Spinal cord (tissue), 10 donors: Measurements from ENCODE around the gene ZEB2. TPM values are rescaled to one million over a fixed set of nuclear protein-coding genes. Genes with fewer than 3 reads are reported as not detected.
"Not testable (repeated sequence)": the region's sequence is repeated elsewhere in the genome, so short reads cannot be mapped to it uniquely, and the experiment has no call there.

Experiments
- DNase-seq, 6 donors: peaks; one replicate each; pipeline versions ENCODE4 v3.0.0 to v3.0.0-alpha.2; 2013 to 2015; ENCODE audit warnings: low spot score in 6 of 6, low read depth in 4 of 6
- H3K27ac ChIP-seq: one replicate; pipeline ENCODE4 v1.5.1; 2013; ENCODE audit warnings: low read depth, low read length, control low read depth
- H3K27me3 ChIP-seq: one replicate; pipeline ENCODE4 v1.6.1; 2013; ENCODE audit warnings: low read length; ENCODE audit not compliant: control insufficient read depth, insufficient read depth
- H3K36me3 ChIP-seq: one replicate; pipeline ENCODE4 v1.6.1; 2013; ENCODE audit warnings: low read length; ENCODE audit not compliant: control insufficient read depth, insufficient read depth
- H3K4me1 ChIP-seq: one replicate; pipeline ENCODE4 v1.6.1; 2013; ENCODE audit warnings: low read length; ENCODE audit not compliant: control insufficient read depth, insufficient read depth
- H3K4me3 ChIP-seq: one replicate; pipeline ENCODE4 v1.5.1; 2013; ENCODE audit warnings: low read depth, low read length, control low read depth
- H3K9me3 ChIP-seq: one replicate; pipeline ENCODE4 v1.6.1; 2013; ENCODE audit warnings: low read length; ENCODE audit not compliant: control insufficient read depth, insufficient read depth
- WGBS: methylation state at CpG from one replicate; pipeline ENCODE4 v1.1.5; 2013; ENCODE audit warnings: missing lambda C conversion rate; ENCODE audit not compliant: insufficient coverage; 5-methylcytosine and 5-hydroxymethylcytosine counted together
- polyA plus RNA-seq, 2 donors: library from polyadenylated mRNA; unstranded; fragments of 120-200 nt; gene quantifications; one replicate each; pipeline ENCODE4 v1.2.1, GENCODE V29; 2013; ENCODE audit not compliant: insufficient read length in 2 of 2
- total RNA-seq, 2 donors: library from RNA; depleted of rRNA in 1 of 2; stranded (reverse); fragments of 120-200 nt in 1 of 2; fragments of >200 nt in 1 of 2; gene quantifications; one replicate each; pipeline versions ENCODE4 v1.2.3 to v1.2.4, GENCODE V29; 2013 to 2014
- donor health status: healthy.

ZEB2 gene
- total and polyA plus RNA-seq, 4 donors: 138 to 208 (median 164) TPM

DNA sequence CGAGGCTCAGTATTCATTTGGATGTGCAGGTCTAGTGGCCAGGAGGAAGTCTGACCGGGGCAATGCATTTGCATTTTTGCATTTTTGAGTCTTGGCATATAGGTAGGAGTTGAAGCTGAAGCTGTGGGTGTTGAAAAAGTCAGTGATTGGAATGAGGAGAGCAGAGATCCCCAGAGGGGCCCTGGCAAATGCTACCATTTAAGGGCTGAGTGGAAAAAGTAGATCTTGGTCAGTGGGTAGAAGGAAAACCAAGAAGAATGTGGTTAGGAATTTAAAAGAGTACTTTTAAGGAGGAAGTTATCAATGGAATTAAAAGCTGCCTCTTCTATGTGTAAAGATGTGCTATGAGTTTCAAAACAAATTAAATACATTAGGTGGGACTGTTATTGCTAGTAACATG lies 143.0 kb downstream of the ZEB2 start:
- H3K27me3 ChIP-seq: no peaks in the 10 kb centered on the region
- no peak for DNase-seq
- no peaks in the 10 kb centered on the region for H3K36me3 ChIP-seq
- 100% methylated on average over 2 of the region's 2 CpGs for WGBS
- no peak overlapping the region for H3K4me3 ChIP-seq
- H3K9me3 ChIP-seq: no peaks in the 10 kb centered on the region
- H3K27ac ChIP-seq: no peak overlapping the region
- peaks cover 10% of the 10 kb centered on the region for H3K4me1 ChIP-seq

DNA sequence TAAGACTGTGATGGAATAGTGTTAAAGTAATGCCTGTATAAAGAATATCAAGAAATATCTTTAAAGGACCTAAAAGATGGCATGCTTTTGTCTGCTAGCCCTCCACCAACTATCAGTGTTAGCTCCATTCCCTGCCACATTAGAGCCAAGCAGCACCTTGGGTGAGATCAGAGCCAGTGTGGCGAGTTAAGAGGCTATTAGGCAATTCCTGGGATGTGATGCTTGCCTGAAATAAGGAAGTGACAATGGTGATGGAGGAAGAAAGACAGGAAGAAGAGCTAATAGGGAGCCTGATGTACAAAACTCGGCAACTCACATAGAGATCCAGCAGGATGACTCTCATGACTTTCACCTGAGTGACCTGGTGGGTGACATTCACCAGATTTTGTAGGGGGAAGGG lies 143.5 kb downstream of the ZEB2 start:
- H3K4me1 ChIP-seq: peaks cover 10% of the 10 kb centered on the region
- no peak for DNase-seq
- WGBS: 100% methylated on average over 2 of the region's 2 CpGs
- H3K27ac ChIP-seq: no peak overlapping the region
- H3K9me3 ChIP-seq: no peaks in the 10 kb centered on the region
- no peaks in the 10 kb centered on the region for H3K27me3 ChIP-seq
- no peaks in the 10 kb centered on the region for H3K36me3 ChIP-seq
- no peak overlapping the region for H3K4me3 ChIP-seq

DNA sequence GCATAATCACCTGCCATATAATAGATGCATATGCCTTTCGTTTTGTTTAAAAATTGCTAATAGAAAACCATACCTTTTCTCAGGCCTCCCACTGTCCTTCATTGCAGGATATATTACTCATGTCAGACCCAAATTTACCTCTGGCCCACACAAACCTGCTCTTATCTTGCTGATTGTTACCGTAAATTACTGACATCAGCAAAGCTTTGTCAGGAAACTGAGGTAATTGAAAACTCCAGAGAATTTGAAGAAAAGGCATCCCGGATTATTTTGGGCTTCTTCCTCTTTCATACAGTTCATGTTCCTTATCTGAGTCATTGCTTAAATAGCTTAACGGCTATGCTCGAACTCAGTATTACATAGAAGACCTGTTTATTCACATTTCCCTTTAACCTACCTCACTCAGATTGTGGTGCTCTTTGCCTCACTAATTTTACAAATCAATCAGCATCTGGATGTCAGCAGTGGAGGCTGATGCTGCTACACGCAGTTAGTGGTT lies 145.7 kb downstream of the ZEB2 start:
- 69% methylated on average over 2 of the region's 6 CpGs for WGBS
- no peak for DNase-seq
- no peaks in the 10 kb centered on the region for H3K36me3 ChIP-seq

DNA sequence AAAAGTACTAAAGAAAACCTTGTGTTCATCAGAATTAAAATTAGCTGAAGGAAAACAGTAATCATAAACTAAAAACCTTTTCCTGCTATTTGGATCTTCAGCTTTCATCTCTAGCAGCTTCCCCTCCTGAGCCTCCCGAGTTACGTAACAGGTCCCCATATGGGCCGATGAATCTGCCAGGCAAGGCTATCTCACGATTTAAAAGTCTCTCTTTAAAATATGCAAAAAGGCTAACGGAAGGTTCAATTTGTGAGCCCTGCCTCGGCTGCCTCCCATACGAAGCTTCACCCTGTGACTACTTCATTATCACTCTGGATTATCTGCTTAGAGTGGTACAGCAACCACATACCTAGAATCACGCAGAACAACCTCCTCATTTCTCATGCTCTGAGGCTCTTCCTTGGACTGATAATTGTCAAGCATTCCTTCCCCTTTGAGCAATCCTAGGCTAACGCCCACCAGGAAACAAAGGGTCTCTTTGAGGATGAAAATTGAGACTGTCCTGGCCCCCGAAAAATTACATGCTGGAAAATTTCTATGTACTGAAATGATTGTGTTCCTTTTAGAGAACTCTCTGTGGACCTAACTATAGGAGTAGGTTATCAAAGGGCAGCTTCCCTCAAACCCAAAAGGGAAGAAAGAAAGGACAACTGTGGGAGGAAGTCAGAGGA lies 147.4 kb downstream of the ZEB2 start:
- 77% methylated on average over 7 of the region's 10 CpGs for WGBS
- H3K9me3 ChIP-seq: no peaks in the 10 kb centered on the region
- no peaks in the 10 kb centered on the region for H3K4me1 ChIP-seq
- H3K36me3 ChIP-seq: no peaks in the 10 kb centered on the region
- H3K27me3 ChIP-seq: no peaks in the 10 kb centered on the region
- no peak overlapping the region for H3K4me3 ChIP-seq
- DNase-seq: no peak
- no peak overlapping the region for H3K27ac ChIP-seq

More for the DNA sequence above, 145.7 kb downstream of the ZEB2 start:
- Histone ChIP-seq H3K27ac (no peak overlapping the region), H3K4me3 (no peak overlapping the region), H3K27me3 (no peaks in the 10 kb centered on the region), H3K9me3 (no peaks in the 10 kb centered on the region), H3K4me1 (no peaks in the 10 kb centered on the region)

DNA sequence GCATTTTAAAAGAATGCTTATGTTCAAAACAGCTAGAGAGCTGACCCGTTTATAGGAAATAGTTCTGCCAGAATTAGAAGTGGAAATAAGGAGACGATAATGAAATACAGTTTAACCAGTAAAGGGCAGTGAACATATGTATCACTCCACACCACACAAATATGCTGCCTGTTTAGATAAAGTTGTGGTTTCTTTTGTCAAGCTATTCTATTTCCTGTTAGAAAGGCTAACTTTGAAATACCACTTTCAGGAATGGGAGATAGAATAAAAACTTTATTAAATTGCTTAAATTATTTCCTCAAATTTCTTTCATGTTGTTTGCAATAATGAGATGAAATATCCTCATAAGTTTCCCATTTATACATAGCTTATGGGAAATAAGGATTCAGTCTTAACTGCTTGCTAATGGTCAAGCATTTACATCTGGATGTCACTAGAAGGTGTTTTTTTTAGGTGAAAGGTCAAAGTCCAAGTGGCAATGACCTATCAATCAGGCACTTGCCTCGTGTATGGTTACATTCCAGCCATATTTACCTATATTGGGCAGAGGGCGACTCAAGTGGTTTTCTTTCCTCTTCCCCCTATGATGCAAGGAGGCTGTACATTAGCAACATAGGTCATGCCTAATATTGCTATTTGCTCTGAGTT lies 148.9 kb downstream of the ZEB2 start:
- H3K36me3 ChIP-seq: no peaks in the 10 kb centered on the region
- no peak overlapping the region for H3K4me3 ChIP-seq
- no peaks in the 10 kb centered on the region for H3K27me3 ChIP-seq
- peaks cover 3% of the 10 kb centered on the region for H3K4me1 ChIP-seq
- 40% methylated on average over 1 of the region's 4 CpGs for WGBS
- H3K9me3 ChIP-seq: no peaks in the 10 kb centered on the region
- DNase-seq: no peak
- H3K27ac ChIP-seq: no peak overlapping the region

DNA sequence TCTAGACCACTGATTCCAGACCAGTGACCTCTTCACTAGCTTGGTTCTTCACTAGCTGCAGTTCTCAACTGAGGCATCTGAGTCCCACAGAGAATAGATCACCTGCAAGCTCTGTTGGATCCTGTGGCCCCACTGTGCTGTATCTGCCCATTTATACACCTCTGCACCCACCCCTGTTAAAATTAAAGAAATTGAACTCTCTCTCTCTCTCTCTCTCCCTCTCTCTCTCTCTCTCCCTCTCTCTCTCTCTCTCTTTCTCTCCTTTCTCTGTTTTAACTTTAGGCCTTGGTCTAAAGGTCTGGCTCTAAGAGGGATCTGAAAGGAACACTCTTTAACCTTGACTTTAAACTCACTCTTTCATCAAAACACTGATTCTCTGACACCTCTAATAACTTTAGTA lies 150.5 kb downstream of the ZEB2 start:
- Histone ChIP-seq H3K36me3 (no peaks in the 10 kb centered on the region), H3K4me3 (no peak overlapping the region)

DNA sequence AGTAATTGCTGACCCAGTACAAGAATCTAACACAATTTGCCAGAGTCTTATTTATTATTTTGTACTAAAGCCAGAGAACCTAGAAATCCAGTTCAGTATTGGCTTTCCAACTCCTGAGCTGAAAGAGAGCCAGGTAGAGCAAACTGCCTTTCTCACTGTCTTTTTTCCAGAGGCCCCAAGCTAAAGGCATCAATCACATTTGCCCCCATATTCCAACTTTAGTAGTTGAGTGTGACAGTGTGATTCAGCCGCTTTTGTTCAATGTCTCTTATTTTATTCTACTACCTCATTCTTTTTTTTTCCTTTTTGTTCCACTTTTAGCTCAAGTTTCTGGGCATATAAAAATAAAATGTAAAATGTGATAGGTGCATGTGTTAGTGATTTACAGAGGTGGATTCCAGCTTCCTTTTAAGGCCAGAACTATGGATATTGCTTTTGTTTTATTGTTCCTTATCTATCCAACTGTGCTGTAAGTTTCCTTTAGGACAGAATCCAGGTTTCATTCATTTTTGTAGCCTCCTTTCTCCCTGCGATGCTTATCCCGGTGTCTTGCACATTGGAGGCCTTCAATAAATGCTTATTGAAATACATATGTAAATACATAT lies 153.0 kb downstream of the ZEB2 start:
- DNase-seq: peak in 1 of 6 donors; percentile 42
- H3K27me3 ChIP-seq: no peaks in the 10 kb centered on the region
- no peaks in the 10 kb centered on the region for H3K9me3 ChIP-seq
- no peaks in the 10 kb centered on the region for H3K36me3 ChIP-seq
- peaks cover 3% of the 10 kb centered on the region for H3K4me1 ChIP-seq
- no peak overlapping the region for H3K27ac ChIP-seq
- H3K4me3 ChIP-seq: no peak overlapping the region
- WGBS: no CpG with 5 or more reads among the region's 3 CpGs

More for the DNA sequence above, 150.5 kb downstream of the ZEB2 start:
- Histone ChIP-seq H3K27ac (no peak overlapping the region), H3K4me1 (peaks cover 3% of the 10 kb centered on the region), H3K27me3 (no peaks in the 10 kb centered on the region), H3K9me3 (no peaks in the 10 kb centered on the region)
- DNase-seq: no peak

DNA sequence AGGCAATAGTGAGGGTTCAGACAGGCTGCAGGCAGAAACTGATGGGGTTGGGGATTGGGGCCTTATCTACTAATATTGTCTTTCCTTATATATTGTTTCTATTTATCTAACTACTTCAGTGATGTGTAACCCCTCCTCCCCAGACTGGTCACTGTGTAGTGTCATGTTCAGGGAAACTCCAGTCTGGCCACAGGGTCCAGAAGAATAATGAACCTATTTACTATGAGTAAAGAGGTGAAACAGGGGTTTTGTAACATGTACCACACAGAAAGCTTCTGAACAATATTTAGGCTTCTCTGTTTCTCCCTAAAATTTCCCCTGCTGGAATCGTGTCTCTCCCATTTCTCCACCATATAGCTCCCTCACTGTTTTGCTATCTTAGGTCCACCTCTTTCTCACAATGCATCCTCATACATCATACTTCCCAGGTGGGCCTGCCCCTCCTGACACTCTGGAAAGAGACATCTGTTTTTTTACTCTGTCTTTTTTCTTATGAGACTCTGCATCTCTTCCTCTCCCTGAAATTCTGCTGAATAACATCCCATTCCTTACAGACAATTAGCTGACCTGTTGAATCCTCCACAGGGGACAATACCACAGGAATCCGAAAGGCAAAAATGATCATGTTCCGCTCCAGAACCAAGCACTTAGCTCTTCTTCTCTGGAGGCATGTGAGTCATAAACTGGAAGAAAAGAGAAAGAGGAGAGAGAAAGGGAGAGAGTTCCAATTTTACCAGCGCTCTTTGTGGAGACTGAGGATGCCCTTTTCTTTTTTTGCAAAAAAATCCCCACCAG lies 154.8 kb downstream of the ZEB2 start:
- no peak overlapping the region for H3K27ac ChIP-seq
- peaks cover 3% of the 10 kb centered on the region for H3K4me1 ChIP-seq
- peak in 1 of 6 donors; percentile 25 for DNase-seq
- H3K36me3 ChIP-seq: no peaks in the 10 kb centered on the region
- H3K27me3 ChIP-seq: no peaks in the 10 kb centered on the region
- H3K9me3 ChIP-seq: no peaks in the 10 kb centered on the region
- no peak overlapping the region for H3K4me3 ChIP-seq
- WGBS: 40% methylated on average over 1 of the region's 4 CpGs

DNA sequence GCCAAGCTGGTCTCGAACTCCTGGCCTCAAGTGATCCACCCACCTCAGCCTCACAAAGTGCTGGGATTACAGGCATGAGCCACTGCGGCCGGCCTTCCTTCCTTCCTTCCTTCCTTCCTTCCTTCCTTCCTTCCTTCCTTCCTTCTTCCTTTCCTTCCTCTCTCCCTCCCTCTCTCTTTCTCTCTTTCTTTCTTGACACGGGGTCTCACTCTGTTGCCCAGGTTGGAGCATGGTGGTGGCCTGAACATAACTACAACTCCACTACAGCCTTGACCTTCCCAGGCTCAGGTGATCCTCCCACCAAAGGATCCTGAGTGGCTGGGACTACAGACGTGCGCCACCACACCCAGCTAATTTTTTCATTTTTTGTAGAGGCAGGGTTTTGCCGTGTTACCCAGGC lies 155.7 kb downstream of the ZEB2 start:
- WGBS: 100% methylated on average over 4 of the region's 7 CpGs
- not testable (repeated sequence) for H3K4me1 ChIP-seq, H3K4me3 ChIP-seq, H3K36me3 ChIP-seq, H3K27me3 ChIP-seq, H3K9me3 ChIP-seq, H3K27ac ChIP-seq, DNase-seq
